Measurements from ENCODE around the gene TMEM163. TPM values are rescaled to one million over a fixed set of nuclear protein-coding genes. Genes with fewer than 3 reads are reported as not detected.

The TMEM163 gene
- polyA plus RNA-seq, 1 experiment: not detected

GRCh38 chr2:134611316-134611715, 107.5 kb downstream of the TMEM163 start:
- no peak for DNase-seq (ENCODE audit: low read depth)
- TF ChIP-seq, protein P1, sequence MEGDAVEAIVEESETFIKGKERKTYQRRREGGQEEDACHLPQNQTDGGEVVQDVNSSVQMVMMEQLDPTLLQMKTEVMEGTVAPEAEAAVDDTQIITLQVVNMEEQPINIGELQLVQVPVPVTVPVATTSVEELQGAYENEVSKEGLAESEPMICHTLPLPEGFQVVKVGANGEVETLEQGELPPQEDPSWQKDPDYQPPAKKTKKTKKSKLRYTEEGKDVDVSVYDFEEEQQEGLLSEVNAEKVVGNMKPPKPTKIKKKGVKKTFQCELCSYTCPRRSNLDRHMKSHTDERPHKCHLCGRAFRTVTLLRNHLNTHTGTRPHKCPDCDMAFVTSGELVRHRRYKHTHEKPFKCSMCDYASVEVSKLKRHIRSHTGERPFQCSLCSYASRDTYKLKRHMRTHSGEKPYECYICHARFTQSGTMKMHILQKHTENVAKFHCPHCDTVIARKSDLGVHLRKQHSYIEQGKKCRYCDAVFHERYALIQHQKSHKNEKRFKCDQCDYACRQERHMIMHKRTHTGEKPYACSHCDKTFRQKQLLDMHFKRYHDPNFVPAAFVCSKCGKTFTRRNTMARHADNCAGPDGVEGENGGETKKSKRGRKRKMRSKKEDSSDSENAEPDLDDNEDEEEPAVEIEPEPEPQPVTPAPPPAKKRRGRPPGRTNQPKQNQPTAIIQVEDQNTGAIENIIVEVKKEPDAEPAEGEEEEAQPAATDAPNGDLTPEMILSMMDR (IDR thresholded peaks at IDR 0.05; ENCODE audit: insufficient read depth, low read depth, low read length): no peak
- ChIA-PET CTCF (interaction anchor here (1.2 kb wide), 1 partner anchor 16 kb away, joined by 3 read pairs; no protein-coding TSS in a partner anchor), POLR2A (no interaction called here)
- H3K27me3 ChIP-seq (ENCODE audit: control insufficient read depth, insufficient read depth, low read length): no peaks in the 10 kb centered on the region
- H3K4me3 ChIP-seq (ENCODE audit: low read depth, low read length): no peak overlapping the region
- no peaks in the 10 kb centered on the region for H3K36me3 ChIP-seq (ENCODE audit: control insufficient read depth, insufficient read depth, low read length)

- H3K4me3 ChIP-seq (ENCODE audit: low read depth, low read length): no peak overlapping the region
- ChIA-PET CTCF (interaction anchor here (1.2 kb wide), 1 partner anchor 16 kb away, joined by 3 read pairs; no protein-coding TSS in a partner anchor), POLR2A (no interaction called here)
- H3K36me3 ChIP-seq (ENCODE audit: control insufficient read depth, insufficient read depth, low read length): no peaks in the 10 kb centered on the region
- no peaks in the 10 kb centered on the region for H3K27me3 ChIP-seq (ENCODE audit: control insufficient read depth, insufficient read depth, low read length)
- DNase-seq (ENCODE audit: low read depth): no peak
- TF ChIP-seq, protein P1 (IDR thresholded peaks at IDR 0.05; ENCODE audit: insufficient read depth, low read depth, low read length): no peak
These were observed 107.9 kb downstream of the TMEM163 start for GRCh38 chr2:134610871-134611270.

GRCh38 chr2:134609924-134610513, 108.8 kb downstream of the TMEM163 start:
- H3K4me3 ChIP-seq (ENCODE audit: low read depth, low read length): no peak overlapping the region
- ChIA-PET CTCF (interaction anchor here (1.2 kb wide), 1 partner anchor 17 kb away, joined by 3 read pairs; no protein-coding TSS in a partner anchor), POLR2A (no interaction called here)
- DNase-seq (ENCODE audit: low read depth): no peak
- no peaks in the 10 kb centered on the region for H3K36me3 ChIP-seq (ENCODE audit: control insufficient read depth, insufficient read depth, low read length)
- no peaks in the 10 kb centered on the region for H3K27me3 ChIP-seq (ENCODE audit: control insufficient read depth, insufficient read depth, low read length)
- TF ChIP-seq, protein P1 (IDR thresholded peaks at IDR 0.05; ENCODE audit: insufficient read depth, low read depth, low read length): no peak

DNA sequence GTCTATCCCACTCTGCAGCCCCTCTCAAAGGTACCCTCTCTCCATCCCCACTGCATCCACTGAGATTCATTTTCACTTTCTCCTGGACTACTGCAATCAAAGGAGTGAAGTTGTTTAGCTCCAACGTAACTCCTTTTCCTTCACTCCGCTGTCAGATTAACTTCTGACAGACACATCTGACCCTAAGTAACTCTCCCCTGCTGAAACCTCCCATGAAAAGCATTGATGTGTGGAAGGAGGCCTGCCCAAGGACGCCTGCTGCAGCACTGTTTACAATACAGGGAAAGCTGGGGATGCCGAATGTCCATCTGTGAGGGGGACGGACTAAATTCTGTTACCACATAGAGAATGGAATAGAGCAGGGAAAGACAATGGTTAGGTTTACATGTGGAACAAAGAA, 114.8 kb downstream of the TMEM163 start:
- Histone ChIP-seq H3K4me3 (ENCODE audit: low read depth, low read length) (no peak overlapping the region), H3K36me3 (ENCODE audit: control insufficient read depth, insufficient read depth, low read length) (no peaks in the 10 kb centered on the region), H3K27me3 (ENCODE audit: control insufficient read depth, insufficient read depth, low read length) (no peaks in the 10 kb centered on the region)
- ChIA-PET CTCF (no interaction called here), POLR2A (no interaction called here)
- no peak for DNase-seq (ENCODE audit: low read depth)
- TF ChIP-seq, protein P1 (IDR thresholded peaks at IDR 0.05; ENCODE audit: insufficient read depth, low read depth, low read length): no peak

- no peaks in the 10 kb centered on the region for H3K27me3 ChIP-seq (ENCODE audit: control insufficient read depth, insufficient read depth, low read length)
- POLR2A ChIA-PET: no interaction called here
- DNase-seq (ENCODE audit: low read depth): no peak
- H3K36me3 ChIP-seq (ENCODE audit: control insufficient read depth, insufficient read depth, low read length): no peaks in the 10 kb centered on the region
- TF ChIP-seq, protein P1 (IDR thresholded peaks at IDR 0.05; ENCODE audit: insufficient read depth, low read depth, low read length): no peak
- no peak overlapping the region for H3K4me3 ChIP-seq (ENCODE audit: low read depth, low read length)
- CTCF ChIA-PET: no interaction called here
These were observed 116.1 kb downstream of the TMEM163 start for GRCh38 chr2:134602666-134603065.

Measured in BJ (cell line).